A549 (cell line): ENCODE results near the gene GAMT. TPM values are rescaled to one million over a fixed set of nuclear protein-coding genes. Genes with fewer than 3 reads are reported as not detected.

Experiments used
- ATAC-seq, 2 experiments: fragments of 200-7000 bp in 1 of 2; fragments of >200 bp in 1 of 2; cut with Nextera tagmentation in 1 of 2; cut with Tn5 transposase in 1 of 2; 3 replicates each; pipeline versions ENCODE4 v1.8.0 to v1.9.1; 2018 to 2020; ENCODE audit warnings: mild to moderate bottlenecking in 1 of 2, moderate library complexity in 1 of 2
- CTCF ChIA-PET: fragments of 300-600 bp; sonication (Branson Sonifier 250); formaldehyde crosslinking; extraction: SDS; loops from one replicate; lab custom pipeline; 2021; ENCODE audit warnings: antibody characterized with exemption, inconsistent platforms; lab: Yijun Ruan, JAX
- POLR2A ChIA-PET: fragments of 350-600 bp; formaldehyde crosslinking; extraction: SDS; loops from one replicate; lab custom pipeline; 2021; ENCODE audit warnings: antibody characterized with exemption, inconsistent platforms; lab: Yijun Ruan, JAX
- DNase-seq, 2 experiments: peaks; one replicate each; pipeline versions ENCODE4 v3.0.0 to v3.0.0-alpha.2; 2011 to 2016; ENCODE audit warnings: low read depth in 1 of 2, low spot score in 1 of 2
- FAIRE-seq: peaks from 2 replicates; lab custom pipeline; 2011; peaks lifted over from hg19 to GRCh38; lab: Jason Lieb, UNC
- H3K27ac ChIP-seq, 2 experiments: fragments of >200 bp; sonication (Bioruptor Twin); formaldehyde crosslinking; 3 replicates each; pipeline ENCODE4 v1.5.1; 2016 to 2017
- H3K4me1 ChIP-seq: fragments of >200 bp; sonication (Bioruptor Twin); formaldehyde crosslinking; 3 replicates; pipeline ENCODE4 v1.6.1; 2016
- H3K4me2 ChIP-seq: fragments of >200 bp; sonication (Bioruptor Twin); formaldehyde crosslinking; 3 replicates; pipeline ENCODE4 v1.6.1; 2016
- H3K4me3 ChIP-seq: fragments of >200 bp; sonication (Bioruptor Twin); formaldehyde crosslinking; 3 replicates; pipeline ENCODE4 v1.5.1; 2016
- H3K9me3 ChIP-seq: fragments of >200 bp; sonication (Bioruptor Twin); formaldehyde crosslinking; 3 replicates; pipeline ENCODE4 v1.6.1; 2016
- ATOH8 ChIP-seq: fragments of 250-450 bp; sonication (Bioruptor Pico); IDR thresholded peaks from 2 replicates; pipeline ENCODE4 v1.5.0; 2020; ENCODE audit warnings: low read depth, mild to moderate bottlenecking, moderate library complexity
- CBX2 ChIP-seq: fragments of 200-600 bp; sonication (generic); IDR thresholded peaks from 2 replicates; pipeline ENCODE4 v1.6.1; 2016; ENCODE audit warnings: low read depth, mild to moderate bottlenecking, borderline replicate concordance
- CBX8 ChIP-seq: fragments of 200-600 bp; sonication (generic); IDR thresholded peaks from 2 replicates; pipeline ENCODE4 v1.6.1; 2016
- EHF ChIP-seq: fragments of 250-450 bp; sonication (Bioruptor Pico); IDR thresholded peaks from 2 replicates; pipeline ENCODE4 v1.5.0; 2020; ENCODE audit warnings: mild to moderate bottlenecking
- FOSB ChIP-seq: fragments of 250-450 bp; sonication (Bioruptor Pico); IDR thresholded peaks from 2 replicates; pipeline ENCODE4 v1.5.0; 2020; ENCODE audit warnings: mild to moderate bottlenecking, moderate library complexity
- FOSL2 ChIP-seq, 2 experiments: fragments of 450-650 bp in 1 of 2; fragments of >200 bp in 1 of 2; sonication (Bioruptor Twin) in 1 of 2; formaldehyde crosslinking; IDR thresholded peaks; 2 replicates each; pipeline versions ENCODE4 v1.5.0 to v1.6.1; 2016 to 2020; ENCODE audit warnings: mild to moderate bottlenecking in 1 of 2, moderate library complexity in 1 of 2
- GATA3 ChIP-seq: IDR thresholded peaks from 2 replicates; pipeline ENCODE4 v1.6.1; 2012; ENCODE audit warnings: borderline replicate concordance
- HES2 ChIP-seq: fragments of >200 bp; sonication (Bioruptor Twin); formaldehyde crosslinking; IDR thresholded peaks from 2 replicates; pipeline ENCODE4 v1.6.1; 2016
- HEYL ChIP-seq: fragments of 250-450 bp; sonication (Bioruptor Pico); IDR thresholded peaks from 2 replicates; pipeline ENCODE4 v1.8.0; 2021; ENCODE audit warnings: mild to moderate bottlenecking, moderate library complexity
- HOXB13 ChIP-seq: fragments of 250-450 bp; sonication (Bioruptor Pico); IDR thresholded peaks from 2 replicates; pipeline ENCODE4 v1.5.0; 2020; ENCODE audit warnings: low read depth, mild to moderate bottlenecking, moderate library complexity
- HOXB5 ChIP-seq: fragments of 250-450 bp; sonication (Bioruptor Pico); IDR thresholded peaks from 2 replicates; pipeline ENCODE4 v1.5.0; 2020; ENCODE audit warnings: mild to moderate bottlenecking, moderate library complexity
- JUNB ChIP-seq: fragments of >200 bp; sonication (Bioruptor Twin); formaldehyde crosslinking; IDR thresholded peaks from 2 replicates; pipeline ENCODE4 v1.6.1; 2016
- NFE2L2 ChIP-seq: fragments of 150-350 bp; conservative IDR thresholded peaks from 2 replicates; pipeline ENCODE4 v1.6.1; 2014; ENCODE audit warnings: low read length
- PBX3 ChIP-seq: IDR thresholded peaks from 2 replicates; pipeline ENCODE4 v1.6.1; 2012
- POLR2AphosphoS2 ChIP-seq: conservative IDR thresholded peaks from 2 replicates; pipeline ENCODE4 v1.6.1; 2012; ENCODE audit warnings: low read length, improper control_type of control experiment, inconsistent platforms
- RAD21 ChIP-seq, 2 experiments: fragments of >200 bp in 1 of 2; sonication (Bioruptor Twin) in 1 of 2; formaldehyde crosslinking in 1 of 2; IDR thresholded peaks in 1 of 2; conservative IDR thresholded peaks in 1 of 2; 2 replicates in 1 of 2; 3 replicates in 1 of 2; pipeline ENCODE4 v1.6.1; 2012 to 2018; ENCODE audit warnings: inconsistent platforms in 1 of 2
- RARB ChIP-seq: fragments of 250-450 bp; sonication (Bioruptor Pico); IDR thresholded peaks from 2 replicates; pipeline ENCODE4 v1.8.0; 2021; ENCODE audit warnings: mild to moderate bottlenecking, moderate library complexity
- RCOR1 ChIP-seq: fragments of 150-350 bp; IDR thresholded peaks from 2 replicates; pipeline ENCODE4 v1.6.1; 2014; ENCODE audit warnings: antibody characterized with exemption, low read length, low read depth
- RFX5 ChIP-seq: fragments of 450-650 bp; IDR thresholded peaks from 2 replicates; pipeline ENCODE4 v1.7.1; 2014; ENCODE audit warnings: antibody characterized with exemption, mild to moderate bottlenecking, moderate library complexity
- SREBF2 ChIP-seq: fragments of 450-650 bp; IDR thresholded peaks from 2 replicates; pipeline ENCODE4 v1.6.1; 2014; ENCODE audit warnings: mild to moderate bottlenecking, moderate library complexity
- TFCP2L1 ChIP-seq: fragments of 250-450 bp; sonication (Bioruptor Pico); IDR thresholded peaks from 2 replicates; pipeline ENCODE4 v1.5.0; 2021; ENCODE audit warnings: mild to moderate bottlenecking
- ZNF302 ChIP-seq: fragments of 250-450 bp; sonication (Bioruptor Pico); IDR thresholded peaks from 2 replicates; pipeline ENCODE4 v1.9.0; 2021; ENCODE audit warnings: inconsistent platforms, mild to moderate bottlenecking, moderate library complexity
- WGBS: methylation state at CpG from one replicate; pipeline ENCODE4 v1.1.6; 2017; ENCODE audit errors: missing lambda C conversion rate; 5-methylcytosine and 5-hydroxymethylcytosine counted together
- polyA plus RNA-seq, 4 experiments: library from polyadenylated mRNA; depleted of rRNA in 3 of 4; stranded (reverse); fragments of >200 nt; fragmentation: RNase III in 1 of 4; extraction: RNeasy Plus Mini Kit Qiagen cat#74134 plus additional on column Dnase treatment in 1 of 4; gene quantifications; 2 replicates in 3 of 4; 3 replicates in 1 of 4; pipeline ENCODE4 v1.2.3, GENCODE V29; 2011 to 2017
- TF ChIP-seq, protein P1 (sequence below): fragments of >200 bp; sonication (Bioruptor Twin); formaldehyde crosslinking; IDR thresholded peaks from 3 replicates; pipeline ENCODE4 v1.5.1; 2016
- TF ChIP-seq, protein P2 (sequence below): IDR thresholded peaks from 2 replicates; pipeline ENCODE4 v1.6.1; 2012
- TF ChIP-seq, protein P3 (sequence below): fragments of 200-600 bp; sonication (generic); IDR thresholded peaks from 2 replicates; pipeline ENCODE4 v1.6.1; 2016; ENCODE audit warnings: antibody characterized with exemption, mild to moderate bottlenecking, moderate library complexity

GAMT gene
- polyA plus RNA-seq, 2 of the 4 experiments (the other 2 are of a cell fraction): 13.6 to 26.0 TPM

GRCh38 chr19:1392939-1393530, 8.3 kb downstream of the GAMT start (continued):
- TF ChIP-seq EHF: no peak
- TF ChIP-seq, all 56 proteins: peak for 0

DNA sequence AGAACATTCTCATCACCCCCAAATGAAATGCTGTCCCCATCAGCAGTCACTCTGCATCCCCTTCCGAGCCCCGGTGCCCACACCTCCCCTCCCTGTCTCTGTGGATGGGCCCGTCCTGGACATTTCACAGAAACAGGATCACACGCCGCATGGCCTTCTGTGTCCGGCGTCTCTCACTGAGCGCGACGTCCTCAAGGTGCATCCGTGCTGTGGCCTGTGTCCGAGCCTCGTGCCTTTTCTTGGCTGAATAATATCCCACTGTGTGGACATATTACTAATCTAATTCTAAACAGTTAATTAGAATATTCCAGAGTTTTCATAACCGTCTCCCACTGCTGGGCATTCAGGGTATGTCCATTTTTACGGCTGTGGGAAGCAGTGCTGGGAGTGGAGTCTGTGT, 8.9 kb downstream of the GAMT start:
- no peak overlapping the region for H3K4me2 ChIP-seq
- no peak overlapping the region for H3K27ac ChIP-seq
- ATAC-seq (no peak), FAIRE-seq (no peak), DNase-seq (no peak)
- TF ChIP-seq GATA3 (no peak), RCOR1 (no peak), ZNF302 (CRISPR knock-in tag) (no peak), CBX2 (no peak), RARB (CRISPR knock-in tag) (no peak), NFE2L2 (no peak), EHF (no peak), HES2 (no peak), JUNB (no peak), TFCP2L1 (CRISPR knock-in tag) (no peak), POLR2AphosphoS2 (no peak), ATOH8 (CRISPR knock-in tag) (no peak), RFX5 (no peak)
- TF ChIP-seq, protein P1, sequence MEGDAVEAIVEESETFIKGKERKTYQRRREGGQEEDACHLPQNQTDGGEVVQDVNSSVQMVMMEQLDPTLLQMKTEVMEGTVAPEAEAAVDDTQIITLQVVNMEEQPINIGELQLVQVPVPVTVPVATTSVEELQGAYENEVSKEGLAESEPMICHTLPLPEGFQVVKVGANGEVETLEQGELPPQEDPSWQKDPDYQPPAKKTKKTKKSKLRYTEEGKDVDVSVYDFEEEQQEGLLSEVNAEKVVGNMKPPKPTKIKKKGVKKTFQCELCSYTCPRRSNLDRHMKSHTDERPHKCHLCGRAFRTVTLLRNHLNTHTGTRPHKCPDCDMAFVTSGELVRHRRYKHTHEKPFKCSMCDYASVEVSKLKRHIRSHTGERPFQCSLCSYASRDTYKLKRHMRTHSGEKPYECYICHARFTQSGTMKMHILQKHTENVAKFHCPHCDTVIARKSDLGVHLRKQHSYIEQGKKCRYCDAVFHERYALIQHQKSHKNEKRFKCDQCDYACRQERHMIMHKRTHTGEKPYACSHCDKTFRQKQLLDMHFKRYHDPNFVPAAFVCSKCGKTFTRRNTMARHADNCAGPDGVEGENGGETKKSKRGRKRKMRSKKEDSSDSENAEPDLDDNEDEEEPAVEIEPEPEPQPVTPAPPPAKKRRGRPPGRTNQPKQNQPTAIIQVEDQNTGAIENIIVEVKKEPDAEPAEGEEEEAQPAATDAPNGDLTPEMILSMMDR: no peak
- no peaks in the 10 kb centered on the region for H3K9me3 ChIP-seq
- no peak overlapping the region for H3K4me3 ChIP-seq
- ChIA-PET CTCF (no interaction called here), POLR2A (no interaction called here)
- H3K4me1 ChIP-seq: no peaks in the 10 kb centered on the region
- WGBS: 91% methylated on average over 15 of the region's 15 CpGs

GRCh38 chr19:1390890-1391423, 10.4 kb downstream of the GAMT start:
- POLR2A ChIA-PET: no interaction called here
- no peak for TF ChIP-seq FOSL2 (IDR thresholded peaks at IDR 0.05)
- no peak for TF ChIP-seq FOSL2 (CRISPR knock-in tag; IDR thresholded peaks at IDR 0.05)
- TF ChIP-seq, protein P1: no peak
- no peak for TF ChIP-seq RFX5
- no peak for TF ChIP-seq SREBF2
- no peak for TF ChIP-seq HOXB13 (CRISPR knock-in tag)
- TF ChIP-seq, protein P2, sequence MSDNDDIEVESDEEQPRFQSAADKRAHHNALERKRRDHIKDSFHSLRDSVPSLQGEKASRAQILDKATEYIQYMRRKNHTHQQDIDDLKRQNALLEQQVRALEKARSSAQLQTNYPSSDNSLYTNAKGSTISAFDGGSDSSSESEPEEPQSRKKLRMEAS: no peak
- no peak for TF ChIP-seq CBX8
- TF ChIP-seq, protein P3, sequence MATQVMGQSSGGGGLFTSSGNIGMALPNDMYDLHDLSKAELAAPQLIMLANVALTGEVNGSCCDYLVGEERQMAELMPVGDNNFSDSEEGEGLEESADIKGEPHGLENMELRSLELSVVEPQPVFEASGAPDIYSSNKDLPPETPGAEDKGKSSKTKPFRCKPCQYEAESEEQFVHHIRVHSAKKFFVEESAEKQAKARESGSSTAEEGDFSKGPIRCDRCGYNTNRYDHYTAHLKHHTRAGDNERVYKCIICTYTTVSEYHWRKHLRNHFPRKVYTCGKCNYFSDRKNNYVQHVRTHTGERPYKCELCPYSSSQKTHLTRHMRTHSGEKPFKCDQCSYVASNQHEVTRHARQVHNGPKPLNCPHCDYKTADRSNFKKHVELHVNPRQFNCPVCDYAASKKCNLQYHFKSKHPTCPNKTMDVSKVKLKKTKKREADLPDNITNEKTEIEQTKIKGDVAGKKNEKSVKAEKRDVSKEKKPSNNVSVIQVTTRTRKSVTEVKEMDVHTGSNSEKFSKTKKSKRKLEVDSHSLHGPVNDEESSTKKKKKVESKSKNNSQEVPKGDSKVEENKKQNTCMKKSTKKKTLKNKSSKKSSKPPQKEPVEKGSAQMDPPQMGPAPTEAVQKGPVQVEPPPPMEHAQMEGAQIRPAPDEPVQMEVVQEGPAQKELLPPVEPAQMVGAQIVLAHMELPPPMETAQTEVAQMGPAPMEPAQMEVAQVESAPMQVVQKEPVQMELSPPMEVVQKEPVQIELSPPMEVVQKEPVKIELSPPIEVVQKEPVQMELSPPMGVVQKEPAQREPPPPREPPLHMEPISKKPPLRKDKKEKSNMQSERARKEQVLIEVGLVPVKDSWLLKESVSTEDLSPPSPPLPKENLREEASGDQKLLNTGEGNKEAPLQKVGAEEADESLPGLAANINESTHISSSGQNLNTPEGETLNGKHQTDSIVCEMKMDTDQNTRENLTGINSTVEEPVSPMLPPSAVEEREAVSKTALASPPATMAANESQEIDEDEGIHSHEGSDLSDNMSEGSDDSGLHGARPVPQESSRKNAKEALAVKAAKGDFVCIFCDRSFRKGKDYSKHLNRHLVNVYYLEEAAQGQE: no peak
- TF ChIP-seq HOXB5 (CRISPR knock-in tag): no peak
- TF ChIP-seq RAD21 (conservative IDR thresholded peaks at IDR 0.05 in 1 of 2, IDR thresholded peaks at IDR 0.05 in 1 of 2): no peak
- no peak for TF ChIP-seq PBX3
- no peak for TF ChIP-seq HEYL (CRISPR knock-in tag)
- no peak for TF ChIP-seq NFE2L2
- no peak for TF ChIP-seq FOSB (CRISPR knock-in tag)

More at GRCh38 chr19:1390890-1391423, 10.4 kb downstream of the GAMT start:
- no peak for ATAC-seq
- no peaks in the 10 kb centered on the region for H3K9me3 ChIP-seq
- H3K4me3 ChIP-seq: no peak overlapping the region
- FAIRE-seq: no peak
- DNase-seq: no peak
- H3K27ac ChIP-seq: no peak overlapping the region
- no peaks in the 10 kb centered on the region for H3K4me1 ChIP-seq
- no peak overlapping the region for H3K4me2 ChIP-seq
- WGBS: 97% methylated on average over 34 of the region's 42 CpGs
- CTCF ChIA-PET: no interaction called here
